Suprapubic skin (tissue), 3 donors: ENCODE data around the gene HBA2.

Experiments used
- POLR2A ChIP-seq, 2 donors: fragments of 450-650 bp; IDR thresholded peaks; one replicate each; pipeline ENCODE4 v1.6.1; 2017; ENCODE audit warnings: antibody characterized with exemption in 2 of 2, mild to moderate bottlenecking in 2 of 2, moderate library complexity in 2 of 2
- TF ChIP-seq, protein P1 (sequence below), 2 donors: fragments of 200-600 bp in 1 of 2; fragments of 450-650 bp in 1 of 2; sonication (generic) in 1 of 2; IDR thresholded peaks; one replicate each; pipeline ENCODE4 v1.5.1; 2016 to 2019; ENCODE audit warnings: antibody characterized with exemption in 2 of 2, mild to moderate bottlenecking in 1 of 2, moderate library complexity in 1 of 2

DNA sequence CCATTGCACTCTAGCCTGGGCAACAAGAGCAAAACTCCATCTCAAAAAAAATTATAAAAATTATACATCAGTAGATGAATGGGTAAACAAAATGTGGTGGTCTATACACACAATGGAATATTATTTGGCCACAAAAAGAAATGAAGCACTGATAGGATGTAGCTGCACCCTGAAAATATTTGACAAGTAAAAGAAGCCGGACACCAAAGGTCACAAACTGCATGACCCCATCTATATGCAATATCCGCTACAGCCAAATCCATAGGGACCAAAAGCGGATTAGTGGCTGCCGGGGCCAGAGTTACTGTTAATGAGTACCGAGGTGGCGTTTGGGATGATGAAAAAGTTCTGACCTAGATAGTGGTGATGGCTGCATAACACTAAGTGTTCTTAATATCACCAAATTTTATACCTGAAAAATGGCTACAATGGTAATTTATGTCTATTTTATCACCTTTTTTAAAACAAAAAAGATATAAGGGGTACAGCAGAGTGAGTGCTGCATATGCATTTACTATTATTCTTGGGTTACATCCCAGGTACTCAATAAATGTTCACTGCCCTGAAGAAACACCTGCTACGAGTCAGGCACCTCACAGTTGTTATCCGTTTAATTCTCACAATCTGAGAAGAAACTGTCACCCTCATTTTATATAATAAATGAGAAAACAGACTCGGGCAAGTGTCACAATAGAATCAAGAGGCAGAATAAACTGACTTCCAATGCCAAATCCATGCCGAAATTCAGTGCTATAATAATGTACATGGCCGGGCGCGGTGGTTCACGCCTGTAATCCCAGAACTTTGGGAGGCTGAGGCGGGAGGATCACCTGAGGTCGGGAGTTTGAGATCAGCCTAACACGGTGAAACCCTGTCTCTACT lies 6.8 kb downstream of the HBA2 start:
- TF ChIP-seq, protein P1, sequence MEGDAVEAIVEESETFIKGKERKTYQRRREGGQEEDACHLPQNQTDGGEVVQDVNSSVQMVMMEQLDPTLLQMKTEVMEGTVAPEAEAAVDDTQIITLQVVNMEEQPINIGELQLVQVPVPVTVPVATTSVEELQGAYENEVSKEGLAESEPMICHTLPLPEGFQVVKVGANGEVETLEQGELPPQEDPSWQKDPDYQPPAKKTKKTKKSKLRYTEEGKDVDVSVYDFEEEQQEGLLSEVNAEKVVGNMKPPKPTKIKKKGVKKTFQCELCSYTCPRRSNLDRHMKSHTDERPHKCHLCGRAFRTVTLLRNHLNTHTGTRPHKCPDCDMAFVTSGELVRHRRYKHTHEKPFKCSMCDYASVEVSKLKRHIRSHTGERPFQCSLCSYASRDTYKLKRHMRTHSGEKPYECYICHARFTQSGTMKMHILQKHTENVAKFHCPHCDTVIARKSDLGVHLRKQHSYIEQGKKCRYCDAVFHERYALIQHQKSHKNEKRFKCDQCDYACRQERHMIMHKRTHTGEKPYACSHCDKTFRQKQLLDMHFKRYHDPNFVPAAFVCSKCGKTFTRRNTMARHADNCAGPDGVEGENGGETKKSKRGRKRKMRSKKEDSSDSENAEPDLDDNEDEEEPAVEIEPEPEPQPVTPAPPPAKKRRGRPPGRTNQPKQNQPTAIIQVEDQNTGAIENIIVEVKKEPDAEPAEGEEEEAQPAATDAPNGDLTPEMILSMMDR (IDR thresholded peaks at IDR 0.05), result no peak
- TF ChIP-seq POLR2A (IDR thresholded peaks at IDR 0.05), result no peak
